K562 (cell line): Measurements from ENCODE around the gene CRKL.
"Not testable (repeated sequence)": the region's sequence is repeated elsewhere in the genome, so short reads cannot be mapped to it uniquely, and the experiment has no call there.

Experiments used
- DMBX1 ChIP-seq: fragments of 250-450 bp; sonication (Bioruptor Pico); IDR thresholded peaks from 2 replicates; pipeline ENCODE4 v1.8.0; 2022; ENCODE audit warnings: inconsistent platforms, mild to moderate bottlenecking, moderate library complexity, borderline replicate concordance
- EZH2 ChIP-seq: IDR thresholded peaks from 2 replicates; pipeline ENCODE4 v1.6.1; 2012; ENCODE audit warnings: low read depth, mild to moderate bottlenecking, inconsistent platforms, low read length, borderline replicate concordance
- SREBF1 ChIP-seq: fragments of 150-350 bp; IDR thresholded peaks from 2 replicates; pipeline ENCODE4 v1.6.1; 2014; ENCODE audit warnings: antibody characterized with exemption, low read depth, low read length, borderline replicate concordance
- YBX1 ChIP-seq: fragments of 450-650 bp; IDR thresholded peaks from 2 replicates; pipeline ENCODE4 v1.7.1; 2016; ENCODE audit warnings: mild to moderate bottlenecking
- TF ChIP-seq, protein P1 (sequence below), 3 experiments: IDR thresholded peaks in 2 of 3; conservative IDR thresholded peaks in 1 of 3; 2 replicates each; pipeline ENCODE4 v1.5.1; 2011 to 2012; ENCODE audit warnings: low read length in 3 of 3, mild to moderate bottlenecking in 3 of 3, control low read depth in 2 of 3, improper control_type of control experiment in 1 of 3, inconsistent platforms in 1 of 3, low read depth in 1 of 3, mixed read lengths in 1 of 3, moderate library complexity in 1 of 3; ENCODE audit not compliant: insufficient read depth in 2 of 3

GRCh38 chr22:20908717-20909116, 8.5 kb upstream of the CRKL start:
- TF ChIP-seq EZH2; SREBF1; YBX1; DMBX1 (CRISPR knock-in tag): not testable (repeated sequence)
- TF ChIP-seq, protein P1, sequence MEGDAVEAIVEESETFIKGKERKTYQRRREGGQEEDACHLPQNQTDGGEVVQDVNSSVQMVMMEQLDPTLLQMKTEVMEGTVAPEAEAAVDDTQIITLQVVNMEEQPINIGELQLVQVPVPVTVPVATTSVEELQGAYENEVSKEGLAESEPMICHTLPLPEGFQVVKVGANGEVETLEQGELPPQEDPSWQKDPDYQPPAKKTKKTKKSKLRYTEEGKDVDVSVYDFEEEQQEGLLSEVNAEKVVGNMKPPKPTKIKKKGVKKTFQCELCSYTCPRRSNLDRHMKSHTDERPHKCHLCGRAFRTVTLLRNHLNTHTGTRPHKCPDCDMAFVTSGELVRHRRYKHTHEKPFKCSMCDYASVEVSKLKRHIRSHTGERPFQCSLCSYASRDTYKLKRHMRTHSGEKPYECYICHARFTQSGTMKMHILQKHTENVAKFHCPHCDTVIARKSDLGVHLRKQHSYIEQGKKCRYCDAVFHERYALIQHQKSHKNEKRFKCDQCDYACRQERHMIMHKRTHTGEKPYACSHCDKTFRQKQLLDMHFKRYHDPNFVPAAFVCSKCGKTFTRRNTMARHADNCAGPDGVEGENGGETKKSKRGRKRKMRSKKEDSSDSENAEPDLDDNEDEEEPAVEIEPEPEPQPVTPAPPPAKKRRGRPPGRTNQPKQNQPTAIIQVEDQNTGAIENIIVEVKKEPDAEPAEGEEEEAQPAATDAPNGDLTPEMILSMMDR (IDR thresholded peaks at IDR 0.05 in 2 of 3, conservative IDR thresholded peaks at IDR 0.05 in 1 of 3; ENCODE audit: insufficient read depth in 2 of 3, low read depth in 1 of 3, low read length in 3 of 3): not testable (repeated sequence)
